K562 (cell line): ENCODE data around the gene SNRNP70. TPM values are rescaled to one million over a fixed set of nuclear protein-coding genes. Genes with fewer than 3 reads are reported as not detected.

Experiments used
- ARHGAP35 ChIP-seq: fragments of 450-650 bp; IDR thresholded peaks from 2 replicates; pipeline ENCODE4 v1.6.1; 2018; ENCODE audit not compliant: partially characterized antibody
- CBX1 ChIP-seq: sonication (generic); IDR thresholded peaks from 2 replicates; pipeline ENCODE4 v1.6.1; 2016; ENCODE audit warnings: antibody characterized with exemption, low read depth, mild to moderate bottlenecking
- ETV1 ChIP-seq: fragments of 450-650 bp; conservative IDR thresholded peaks from 2 replicates; pipeline ENCODE4 v1.6.1; 2016; ENCODE audit warnings: missing genetic modification characterization, control low read depth, low read depth, missing compliant biosample characterization
- MECOM ChIP-seq: fragments of 250-450 bp; sonication (Bioruptor Pico); IDR thresholded peaks from 2 replicates; pipeline ENCODE4 v1.8.0; 2022; ENCODE audit warnings: inconsistent platforms
- SMARCA4 ChIP-seq: fragments of 450-650 bp; IDR thresholded peaks from 2 replicates; pipeline ENCODE4 v1.6.1; 2016
- ZC3H11A ChIP-seq: IDR thresholded peaks from 2 replicates; pipeline ENCODE4 v1.6.1; 2012; ENCODE audit warnings: low read depth, low read length, improper control_type of control experiment
- ZEB2 ChIP-seq: fragments of 450-650 bp; IDR thresholded peaks from 2 replicates; pipeline ENCODE4 v1.6.1; 2016
- ZNF124 ChIP-seq: sonication (generic); formaldehyde crosslinking; IDR thresholded peaks from 2 replicates; pipeline ENCODE4 v1.8.1; 2022; ENCODE audit warnings: missing genetic modification reagents
- ZNF507 ChIP-seq: conservative IDR thresholded peaks from 2 replicates; pipeline ENCODE4 v1.6.1; 2017; ENCODE audit warnings: missing genetic modification characterization, missing compliant biosample characterization
- polyA plus RNA-seq, 8 experiments: library from polyadenylated mRNA; depleted of rRNA in 4 of 8; stranded (reverse) in 5 of 8; unstranded in 3 of 8; fragments of >200 nt; fragmentation: Nextera tagmentation in 2 of 8; fragmentation: Illumina TruSeq in 1 of 8; extraction: Ambion mirVana in 2 of 8; extraction: Trizol in 1 of 8; gene quantifications; 2 replicates each; pipeline versions ENCODE4 v1.2.1 to v1.2.3, GENCODE V29; 2011 to 2014; ENCODE audit warnings: inconsistent platforms in 1 of 8, missing spikeins in 1 of 8
- total RNA-seq, 7 experiments: library from RNA; depleted of rRNA in 6 of 7; stranded (reverse); fragments of >200 nt in 6 of 7; fragmentation: Illumina TruSeq in 2 of 7; extraction: Trizol in 2 of 7; gene quantifications; 2 replicates each; pipeline versions ENCODE4 v1.2.1 to v1.2.3, GENCODE V29; 2011 to 2021; ENCODE audit warnings: low replicate concordance in 1 of 7
- TF ChIP-seq, protein P1 (sequence below), 2 experiments: fragments of 450-650 bp in 1 of 2; sonication (generic) in 1 of 2; formaldehyde crosslinking in 1 of 2; IDR thresholded peaks; 2 replicates each; pipeline versions ENCODE4 v1.7.1 to v1.9.0; 2016 to 2022; ENCODE audit warnings: inconsistent platforms in 1 of 2, mild to moderate bottlenecking in 1 of 2, missing genetic modification reagents in 1 of 2
- TF ChIP-seq, protein P2 (sequence below), 2 experiments: fragments of 450-650 bp in 1 of 2; sonication (generic) in 1 of 2; formaldehyde crosslinking in 1 of 2; IDR thresholded peaks in 1 of 2; conservative IDR thresholded peaks in 1 of 2; 2 replicates each; pipeline versions ENCODE4 v1.6.1 to v1.8.1; 2016 to 2023; ENCODE audit warnings: mild to moderate bottlenecking in 2 of 2, moderate library complexity in 2 of 2, inconsistent platforms in 1 of 2, missing genetic modification reagents in 1 of 2
- TF ChIP-seq, protein P3 (sequence below): fragments of 200-800 bp; sonication (Bioruptor generic); IDR thresholded peaks from 2 replicates; pipeline ENCODE4 v1.6.1; 2017; ENCODE audit warnings: missing genetic modification characterization, missing compliant biosample characterization
- TF ChIP-seq, protein P4 (sequence below): fragments of 450-650 bp; conservative IDR thresholded peaks from 2 replicates; pipeline ENCODE4 v1.6.1; 2016; ENCODE audit warnings: missing genetic modification characterization, low read depth, mild to moderate bottlenecking, control low read depth, missing compliant biosample characterization

Gene SNRNP70
- total and polyA plus RNA-seq, 9 of the 15 experiments (the other 6 are each of a cell fraction or from before 2014, with no cell fraction given), result 2.8 to 496 (median 136) TPM

DNA sequence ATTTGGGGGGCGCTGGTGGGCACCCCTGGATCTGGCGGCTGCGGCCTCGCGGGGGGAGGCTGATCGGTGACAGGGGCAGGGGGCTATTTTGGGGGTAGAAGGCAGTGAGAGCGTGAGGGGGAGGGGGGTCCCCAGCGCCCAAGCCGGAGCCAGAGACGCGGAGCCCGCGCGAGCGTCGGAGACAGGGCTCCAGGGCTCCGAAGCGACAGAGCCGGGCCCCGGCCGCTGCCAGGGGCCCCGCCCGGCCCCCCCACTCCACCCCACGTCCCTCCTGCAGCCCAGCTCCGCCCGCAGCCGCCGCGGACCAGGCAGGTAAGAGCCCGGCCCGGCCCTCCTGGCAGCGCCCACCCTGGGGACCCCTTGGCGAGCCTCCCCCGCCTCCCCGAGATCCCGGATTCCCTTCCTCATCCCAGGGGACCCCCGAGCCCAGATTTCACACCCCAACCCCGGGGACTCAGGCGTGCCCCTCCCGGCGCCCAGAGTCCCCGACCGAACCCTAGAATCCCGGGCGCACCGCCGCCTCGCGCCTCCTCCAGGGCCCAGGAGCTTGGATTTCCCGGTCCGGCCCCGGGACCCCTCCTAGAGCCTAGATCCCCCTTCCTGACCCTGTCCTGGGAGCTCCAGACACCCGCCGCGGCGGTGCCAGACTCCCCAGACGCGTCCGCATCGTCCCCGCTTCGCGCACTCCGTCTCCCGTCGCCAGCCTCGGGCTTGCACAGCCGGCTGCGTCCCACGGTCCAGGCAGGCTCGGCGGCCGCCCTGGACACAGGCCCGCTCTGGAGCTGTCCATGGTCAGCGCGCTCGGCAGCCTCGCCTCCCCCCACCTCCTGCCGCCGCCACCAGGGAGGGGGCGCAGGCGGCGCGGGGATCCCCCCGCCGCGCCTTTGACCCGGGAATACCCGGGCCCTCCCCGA lies 34.4 kb downstream of the SNRNP70 start, which contains the start of gene PPFIA3 (continued):
- TF ChIP-seq, protein P1, sequence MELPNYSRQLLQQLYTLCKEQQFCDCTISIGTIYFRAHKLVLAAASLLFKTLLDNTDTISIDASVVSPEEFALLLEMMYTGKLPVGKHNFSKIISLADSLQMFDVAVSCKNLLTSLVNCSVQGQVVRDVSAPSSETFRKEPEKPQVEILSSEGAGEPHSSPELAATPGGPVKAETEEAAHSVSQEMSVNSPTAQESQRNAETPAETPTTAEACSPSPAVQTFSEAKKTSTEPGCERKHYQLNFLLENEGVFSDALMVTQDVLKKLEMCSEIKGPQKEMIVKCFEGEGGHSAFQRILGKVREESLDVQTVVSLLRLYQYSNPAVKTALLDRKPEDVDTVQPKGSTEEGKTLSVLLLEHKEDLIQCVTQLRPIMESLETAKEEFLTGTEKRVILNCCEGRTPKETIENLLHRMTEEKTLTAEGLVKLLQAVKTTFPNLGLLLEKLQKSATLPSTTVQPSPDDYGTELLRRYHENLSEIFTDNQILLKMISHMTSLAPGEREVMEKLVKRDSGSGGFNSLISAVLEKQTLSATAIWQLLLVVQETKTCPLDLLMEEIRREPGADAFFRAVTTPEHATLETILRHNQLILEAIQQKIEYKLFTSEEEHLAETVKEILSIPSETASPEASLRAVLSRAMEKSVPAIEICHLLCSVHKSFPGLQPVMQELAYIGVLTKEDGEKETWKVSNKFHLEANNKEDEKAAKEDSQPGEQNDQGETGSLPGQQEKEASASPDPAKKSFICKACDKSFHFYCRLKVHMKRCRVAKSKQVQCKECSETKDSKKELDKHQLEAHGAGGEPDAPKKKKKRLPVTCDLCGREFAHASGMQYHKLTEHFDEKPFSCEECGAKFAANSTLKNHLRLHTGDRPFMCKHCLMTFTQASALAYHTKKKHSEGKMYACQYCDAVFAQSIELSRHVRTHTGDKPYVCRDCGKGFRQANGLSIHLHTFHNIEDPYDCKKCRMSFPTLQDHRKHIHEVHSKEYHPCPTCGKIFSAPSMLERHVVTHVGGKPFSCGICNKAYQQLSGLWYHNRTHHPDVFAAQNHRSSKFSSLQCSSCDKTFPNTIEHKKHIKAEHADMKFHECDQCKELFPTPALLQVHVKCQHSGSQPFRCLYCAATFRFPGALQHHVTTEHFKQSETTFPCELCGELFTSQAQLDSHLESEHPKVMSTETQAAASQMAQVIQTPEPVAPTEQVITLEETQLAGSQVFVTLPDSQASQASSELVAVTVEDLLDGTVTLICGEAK (IDR thresholded peaks at IDR 0.05), result peak; percentile 43; the same call in 1 of the 2 replicates
- TF ChIP-seq, protein P1 (CRISPR knock-in tag; IDR thresholded peaks at IDR 0.05), result no peak
- TF ChIP-seq CBX1 (no peak), ARHGAP35 (no peak), MECOM (no peak), ZC3H11A (no peak), ZNF124 (CRISPR knock-in tag) (no peak), ZEB2 (no peak), SMARCA4 (no peak), ETV1 (tag) (no peak), ZNF507 (tag) (no peak)
- TF ChIP-seq, protein P2, sequence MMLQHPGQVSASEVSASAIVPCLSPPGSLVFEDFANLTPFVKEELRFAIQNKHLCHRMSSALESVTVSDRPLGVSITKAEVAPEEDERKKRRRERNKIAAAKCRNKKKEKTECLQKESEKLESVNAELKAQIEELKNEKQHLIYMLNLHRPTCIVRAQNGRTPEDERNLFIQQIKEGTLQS (IDR thresholded peaks at IDR 0.05), result no peak
- TF ChIP-seq, protein P2 (CRISPR knock-in tag; conservative IDR thresholded peaks at IDR 0.05), result no peak
- TF ChIP-seq, protein P3, sequence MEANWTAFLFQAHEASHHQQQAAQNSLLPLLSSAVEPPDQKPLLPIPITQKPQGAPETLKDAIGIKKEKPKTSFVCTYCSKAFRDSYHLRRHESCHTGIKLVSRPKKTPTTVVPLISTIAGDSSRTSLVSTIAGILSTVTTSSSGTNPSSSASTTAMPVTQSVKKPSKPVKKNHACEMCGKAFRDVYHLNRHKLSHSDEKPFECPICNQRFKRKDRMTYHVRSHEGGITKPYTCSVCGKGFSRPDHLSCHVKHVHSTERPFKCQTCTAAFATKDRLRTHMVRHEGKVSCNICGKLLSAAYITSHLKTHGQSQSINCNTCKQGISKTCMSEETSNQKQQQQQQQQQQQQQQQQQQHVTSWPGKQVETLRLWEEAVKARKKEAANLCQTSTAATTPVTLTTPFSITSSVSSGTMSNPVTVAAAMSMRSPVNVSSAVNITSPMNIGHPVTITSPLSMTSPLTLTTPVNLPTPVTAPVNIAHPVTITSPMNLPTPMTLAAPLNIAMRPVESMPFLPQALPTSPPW (CRISPR knock-in tag), result no peak; the same call in 1 of the 2 replicates
- TF ChIP-seq, protein P4, sequence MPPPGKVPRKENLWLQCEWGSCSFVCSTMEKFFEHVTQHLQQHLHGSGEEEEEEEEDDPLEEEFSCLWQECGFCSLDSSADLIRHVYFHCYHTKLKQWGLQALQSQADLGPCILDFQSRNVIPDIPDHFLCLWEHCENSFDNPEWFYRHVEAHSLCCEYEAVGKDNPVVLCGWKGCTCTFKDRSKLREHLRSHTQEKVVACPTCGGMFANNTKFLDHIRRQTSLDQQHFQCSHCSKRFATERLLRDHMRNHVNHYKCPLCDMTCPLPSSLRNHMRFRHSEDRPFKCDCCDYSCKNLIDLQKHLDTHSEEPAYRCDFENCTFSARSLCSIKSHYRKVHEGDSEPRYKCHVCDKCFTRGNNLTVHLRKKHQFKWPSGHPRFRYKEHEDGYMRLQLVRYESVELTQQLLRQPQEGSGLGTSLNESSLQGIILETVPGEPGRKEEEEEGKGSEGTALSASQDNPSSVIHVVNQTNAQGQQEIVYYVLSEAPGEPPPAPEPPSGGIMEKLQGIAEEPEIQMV (tag), result no peak
